B cell (primary cell): ENCODE results near the gene FOXO3.

Experiments
- CTCF ChIP-seq: fragments of 200-600 bp; IDR thresholded peaks from one replicate; pipeline ENCODE4 v1.8.0; 2022; ENCODE audit warnings: antibody characterized with exemption, mild to moderate bottlenecking
- EZH2 ChIP-seq: IDR thresholded peaks from 2 replicates; pipeline ENCODE4 v1.6.1; 2012; ENCODE audit warnings: borderline replicate concordance, low read depth, mild to moderate bottlenecking, moderate library complexity, low read length; ENCODE audit not compliant: insufficient read depth, poor library complexity, severe bottlenecking

- TF ChIP-seq CTCF = no peak
- TF ChIP-seq EZH2 = no peak
Measured at GRCh38 chr6:108652375-108652774, 91.7 kb downstream of the FOXO3 start.
